OCI-LY1 (cell line): ENCODE data around the gene CREB3L1.

Experiments used
- EZH2 ChIP-seq: fragments of 200-600 bp; sonication (generic), shearing (Covaris generic); IDR thresholded peaks from 2 replicates; pipeline ENCODE4 v1.8.0; 2017; ENCODE audit warnings: borderline replicate concordance, mixed run types, mild to moderate bottlenecking, antibody characterized with exemption, low read length, moderate library complexity, mixed read lengths
- TF ChIP-seq, protein P1 (sequence below): fragments of 200-600 bp; sonication (generic), shearing (Covaris generic); IDR thresholded peaks from 2 replicates; pipeline ENCODE4 v1.5.1; 2017; ENCODE audit warnings: mild to moderate bottlenecking, antibody characterized with exemption, low read length, moderate library complexity, mixed read lengths

GRCh38 chr11:46271407-46271806, 6.1 kb upstream of the CREB3L1 start:
- TF ChIP-seq, protein P1, sequence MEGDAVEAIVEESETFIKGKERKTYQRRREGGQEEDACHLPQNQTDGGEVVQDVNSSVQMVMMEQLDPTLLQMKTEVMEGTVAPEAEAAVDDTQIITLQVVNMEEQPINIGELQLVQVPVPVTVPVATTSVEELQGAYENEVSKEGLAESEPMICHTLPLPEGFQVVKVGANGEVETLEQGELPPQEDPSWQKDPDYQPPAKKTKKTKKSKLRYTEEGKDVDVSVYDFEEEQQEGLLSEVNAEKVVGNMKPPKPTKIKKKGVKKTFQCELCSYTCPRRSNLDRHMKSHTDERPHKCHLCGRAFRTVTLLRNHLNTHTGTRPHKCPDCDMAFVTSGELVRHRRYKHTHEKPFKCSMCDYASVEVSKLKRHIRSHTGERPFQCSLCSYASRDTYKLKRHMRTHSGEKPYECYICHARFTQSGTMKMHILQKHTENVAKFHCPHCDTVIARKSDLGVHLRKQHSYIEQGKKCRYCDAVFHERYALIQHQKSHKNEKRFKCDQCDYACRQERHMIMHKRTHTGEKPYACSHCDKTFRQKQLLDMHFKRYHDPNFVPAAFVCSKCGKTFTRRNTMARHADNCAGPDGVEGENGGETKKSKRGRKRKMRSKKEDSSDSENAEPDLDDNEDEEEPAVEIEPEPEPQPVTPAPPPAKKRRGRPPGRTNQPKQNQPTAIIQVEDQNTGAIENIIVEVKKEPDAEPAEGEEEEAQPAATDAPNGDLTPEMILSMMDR: no peak
- no peak for TF ChIP-seq EZH2
